Activated CD4-positive, alpha-beta T cell treated with anti-CD3 and anti-CD28 coated beads, Interleukin-2, amount 50 U/mL, for 24 hours (primary cell): Measurements from ENCODE around the gene HAO1.

ENCODE experiments used
- DNase-seq, 2 donors: peaks; one replicate each; pipeline ENCODE4 v3.0.0-alpha.2; 2020; ENCODE audit warnings: low read depth in 1 of 2, low spot score in 1 of 2

HAO1 gene

GRCh38 chr20:7930343-7930742, 9.9 kb downstream of the HAO1 start:
- no peak for DNase-seq

- no peak for DNase-seq
Measured at GRCh38 chr20:7926767-7927166, 13.5 kb downstream of the HAO1 start.

- DNase-seq, result no peak
Measured at GRCh38 chr20:7926323-7926722, 13.9 kb downstream of the HAO1 start.

- no peak for DNase-seq
Measured at GRCh38 chr20:7924692-7925091, 15.6 kb downstream of the HAO1 start.

- DNase-seq, result no peak
Measured at GRCh38 chr20:7916648-7917047, 23.6 kb downstream of the HAO1 start.

- DNase-seq, result no peak
Measured at GRCh38 chr20:7912551-7912950, 27.7 kb downstream of the HAO1 start.

- DNase-seq, result no peak
Measured at GRCh38 chr20:7911586-7912330, 28.5 kb downstream of the HAO1 start.

GRCh38 chr20:7908905-7909304, 31.4 kb downstream of the HAO1 start:
- DNase-seq, result no peak

GRCh38 chr20:7903429-7903828, 36.8 kb downstream of the HAO1 start:
- DNase-seq, result no peak

- DNase-seq, result no peak
Measured at GRCh38 chr20:7902879-7903278, 37.4 kb downstream of the HAO1 start.

GRCh38 chr20:7897781-7898364, 42.4 kb downstream of the HAO1 start:
- no peak for DNase-seq

GRCh38 chr20:7893014-7893730, 47.1 kb downstream of the HAO1 start:
- no peak for DNase-seq

- DNase-seq, result no peak
Measured at GRCh38 chr20:7891705-7892104, 48.6 kb downstream of the HAO1 start.

GRCh38 chr20:7889736-7890135, 50.5 kb downstream of the HAO1 start:
- DNase-seq, result no peak

- DNase-seq, result no peak
Measured at GRCh38 chr20:7883741-7884140, 56.5 kb downstream of the HAO1 start.

- DNase-seq, result no peak
Measured at GRCh38 chr20:7883309-7883708, 56.9 kb downstream of the HAO1 start.

- DNase-seq, result no peak
Measured at GRCh38 chr20:7882076-7882475, 58.2 kb downstream of the HAO1 start.

- no peak for DNase-seq
Measured at GRCh38 chr20:7881551-7881950, 58.7 kb downstream of the HAO1 start.

GRCh38 chr20:7879883-7880282, 60.4 kb downstream of the HAO1 start:
- DNase-seq, result no peak

- no peak for DNase-seq
Measured at GRCh38 chr20:7868108-7868507, 72.2 kb downstream of the HAO1 start.

- DNase-seq, result no peak
Measured at GRCh38 chr20:7866285-7866684, 74.0 kb downstream of the HAO1 start.

- no peak for DNase-seq
Measured at GRCh38 chr20:7859356-7859802, 80.9 kb downstream of the HAO1 start.
